ENCODE measurements around the gene HSD11B1L.
A peak's percentile ranks its signal among the peaks of the same experiment; 100 is the strongest.
"Not testable (repeated sequence)": the region's sequence is repeated elsewhere in the genome, so short reads cannot be mapped to it uniquely, and the experiment has no call there.

Gene HSD11B1L

DNA sequence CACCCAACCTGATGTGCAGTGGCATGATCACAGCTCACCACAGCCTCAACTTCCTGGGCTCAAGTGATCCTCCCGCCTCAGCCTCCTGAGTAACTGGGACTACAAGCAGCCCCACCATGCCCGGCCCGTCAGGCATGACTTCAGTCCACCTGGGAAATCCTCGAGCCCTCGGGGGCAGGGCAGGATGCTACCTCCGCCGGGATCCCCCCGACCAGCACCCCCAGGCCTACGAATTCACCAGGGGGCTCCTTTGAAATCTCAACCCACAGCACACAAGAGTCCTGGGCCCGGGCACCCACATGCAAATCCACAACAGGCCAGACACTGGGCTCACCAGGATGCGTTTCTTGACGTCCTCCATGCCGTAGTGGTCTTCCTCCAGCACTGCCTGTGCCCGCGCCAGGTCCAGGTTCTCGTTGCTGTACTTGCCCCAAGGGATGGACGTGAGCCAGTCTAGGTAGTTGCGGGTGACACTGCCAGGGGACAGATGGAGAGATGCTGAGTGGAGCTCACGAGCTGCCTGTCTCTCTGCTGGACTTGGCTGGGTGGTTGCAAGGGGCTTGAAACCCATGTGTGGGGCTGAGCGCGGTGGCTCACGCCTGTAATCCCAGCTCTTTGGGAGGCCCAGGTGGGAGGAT lies 19.7 kb downstream of the HSD11B1L start:
- no peak for DNase-seq (ENCODE audit: low spot score)

DNA sequence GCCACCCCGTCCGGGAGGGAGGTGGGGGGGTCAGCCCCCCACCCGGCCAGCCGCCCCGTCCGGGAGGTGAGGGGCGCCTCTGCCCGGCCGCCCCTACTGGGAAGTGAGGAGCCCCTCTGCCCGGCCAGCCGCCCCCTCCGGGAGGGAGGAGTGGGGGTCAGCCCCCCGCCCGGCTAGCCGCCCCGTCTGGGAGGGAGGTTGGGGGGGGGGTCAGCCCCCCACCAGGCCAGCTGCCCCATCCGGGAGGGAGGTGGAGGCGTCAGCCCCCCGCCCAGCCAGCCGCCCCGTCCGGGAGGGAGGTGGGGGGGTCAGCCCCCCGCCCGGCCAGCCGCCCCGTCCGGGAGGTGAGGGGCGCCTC lies 21.2 kb downstream of the HSD11B1L start:
- DNase-seq (ENCODE audit: low spot score): not testable (repeated sequence)

DNA sequence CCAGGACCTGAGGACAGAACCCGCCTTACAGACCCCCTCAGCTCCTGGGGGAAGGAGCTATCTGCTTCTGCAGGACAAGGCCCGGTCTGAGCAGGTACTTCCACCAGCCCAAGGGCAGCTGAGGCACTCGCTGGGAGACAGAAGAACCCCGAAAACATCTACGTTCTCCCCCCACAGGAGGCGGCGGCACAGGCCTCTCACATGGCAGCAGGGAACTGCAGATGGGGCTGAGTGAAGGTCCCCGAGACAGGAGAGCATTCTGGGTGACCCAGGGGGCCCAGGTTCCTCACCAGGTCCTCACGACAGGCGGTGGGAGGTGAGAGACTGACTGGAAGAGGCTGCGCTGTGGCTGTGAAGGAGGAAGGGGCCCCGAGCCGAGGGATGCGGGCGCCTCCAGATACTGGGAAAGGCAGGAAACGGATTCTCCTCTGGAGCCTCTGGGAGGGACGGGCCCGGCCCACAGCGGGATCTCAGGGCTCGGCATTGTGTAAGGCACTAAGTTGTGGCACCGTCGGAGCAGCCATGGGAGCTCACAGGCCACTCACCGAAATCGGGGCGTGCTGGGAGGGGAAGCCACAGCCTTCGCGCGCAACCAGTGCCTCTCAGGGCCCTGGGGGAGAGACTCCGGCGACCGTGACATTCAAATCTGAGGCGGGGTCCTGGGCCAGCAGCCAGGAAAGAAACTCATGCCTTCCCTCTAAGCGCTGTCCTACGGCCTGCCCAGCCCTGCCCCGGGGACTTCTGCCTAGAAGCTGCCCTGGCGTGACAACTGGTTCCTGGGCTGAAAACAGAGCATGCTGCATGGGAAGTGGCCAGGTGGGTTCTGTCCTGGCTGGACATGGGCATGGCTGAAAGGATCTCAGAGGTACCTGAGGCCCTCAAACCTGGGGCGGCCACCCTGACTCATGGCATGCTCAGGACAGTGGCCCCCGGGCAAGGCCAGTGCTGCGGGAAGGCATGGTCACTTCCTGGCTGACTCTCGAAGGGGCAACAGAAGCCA lies 23.3 kb downstream of the HSD11B1L start:
- DNase-seq (ENCODE audit: low spot score): no peak

DNA sequence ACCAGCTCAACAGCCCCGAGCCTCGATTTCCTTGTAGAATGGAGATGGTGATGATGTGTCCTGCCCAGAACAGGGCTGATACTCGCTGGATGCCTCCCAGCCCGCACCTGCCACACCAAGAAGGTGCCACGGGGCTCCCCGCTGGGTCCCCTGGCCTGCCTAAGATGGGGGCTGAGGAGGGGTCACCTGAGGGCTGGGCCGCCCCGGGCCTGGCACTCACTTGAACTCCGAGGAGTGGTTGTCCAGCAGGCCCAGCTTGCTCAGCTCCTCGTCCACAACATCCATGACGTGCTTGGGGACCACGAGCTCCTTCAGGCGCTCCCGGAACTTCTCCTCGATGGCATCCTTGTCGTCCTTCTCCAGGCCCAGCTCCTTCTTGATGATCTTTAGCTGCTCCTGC lies 24.7 kb downstream of the HSD11B1L start:
- no peak for DNase-seq (ENCODE audit: low spot score)

DNA sequence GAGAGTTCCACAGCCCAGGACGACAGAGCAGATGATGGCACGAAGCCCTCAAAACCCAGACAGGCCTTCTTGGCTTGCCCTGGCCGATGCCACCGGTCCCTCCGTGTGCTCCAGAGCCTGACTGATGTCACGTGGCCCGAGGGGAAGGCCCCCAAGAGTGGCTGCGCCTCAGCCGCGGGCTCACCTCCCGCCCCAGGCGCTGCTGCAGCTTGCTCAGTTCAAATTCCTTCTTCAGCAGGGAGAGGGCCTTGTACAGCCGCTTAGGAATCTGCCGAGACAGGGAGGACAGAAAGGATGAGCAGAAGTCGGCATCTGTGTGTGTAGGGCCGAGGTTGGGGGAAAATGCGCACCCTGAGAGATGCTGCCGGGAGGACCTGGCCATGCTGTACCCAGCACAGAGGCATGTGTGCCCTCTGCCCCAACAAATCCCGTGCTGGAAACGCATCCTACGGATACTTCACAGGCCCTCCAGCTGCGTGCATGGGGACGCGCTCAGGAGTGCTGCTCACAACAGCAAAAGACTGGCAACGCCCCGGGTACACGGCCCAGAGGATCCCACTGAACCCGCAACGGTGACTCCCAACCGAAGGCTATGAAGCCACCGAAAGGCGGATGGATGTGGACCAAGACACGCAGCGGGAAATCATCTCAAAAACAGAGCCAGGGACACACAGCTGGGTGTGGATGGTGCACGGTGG lies 26.2 kb downstream of the HSD11B1L start:
- DNase-seq (ENCODE audit: low spot score): peak; percentile 3

DNA sequence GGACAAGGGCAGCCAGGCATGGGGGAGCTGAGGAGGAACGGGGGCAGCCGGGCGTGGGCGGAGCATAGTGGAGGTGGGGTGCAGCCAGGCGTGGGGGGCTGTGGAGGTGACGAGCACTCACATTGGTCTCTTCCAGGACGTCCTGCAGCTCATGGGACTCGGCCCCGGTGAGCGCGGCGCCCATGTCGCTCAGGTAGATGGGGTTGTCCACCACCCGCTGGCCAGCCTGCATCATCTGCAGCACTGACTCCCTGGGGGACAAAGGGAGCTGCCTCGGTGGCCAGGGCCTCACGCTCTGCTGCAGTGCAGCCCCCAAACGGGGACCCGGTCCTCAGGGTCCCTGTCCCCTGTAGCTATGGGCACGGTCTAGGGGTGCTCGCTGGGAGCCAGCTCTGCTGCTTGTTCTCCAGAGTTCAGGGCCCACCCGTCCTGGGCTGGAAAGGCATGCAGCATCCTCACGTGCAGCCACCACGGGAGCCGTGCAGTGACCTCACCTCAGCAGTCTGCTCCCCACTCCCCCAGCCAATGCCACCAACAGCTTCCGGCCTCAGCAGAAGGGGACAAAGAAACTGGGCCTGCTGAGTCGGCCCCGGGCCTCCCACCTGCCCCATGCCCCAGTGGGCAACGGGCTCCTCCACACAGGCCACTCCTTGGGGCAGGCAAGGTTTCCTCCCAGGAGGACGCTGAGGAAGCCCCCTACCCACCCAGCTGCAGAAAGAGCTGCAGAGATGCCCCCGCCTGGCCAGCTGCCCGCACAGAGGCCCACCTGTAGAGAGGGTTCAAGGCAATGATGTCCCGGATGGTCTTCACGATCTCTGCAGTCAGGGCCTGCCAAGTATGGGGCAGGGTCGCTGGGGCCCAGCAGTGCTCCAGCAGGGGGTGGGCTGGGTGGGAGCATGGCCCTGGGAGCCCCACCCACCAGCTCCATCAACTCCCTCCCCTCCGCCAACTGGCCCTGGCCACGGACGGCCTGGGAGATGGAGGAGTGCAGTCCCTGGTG lies 27.0 kb downstream of the HSD11B1L start:
- DNase-seq (ENCODE audit: low spot score): no peak

DNA sequence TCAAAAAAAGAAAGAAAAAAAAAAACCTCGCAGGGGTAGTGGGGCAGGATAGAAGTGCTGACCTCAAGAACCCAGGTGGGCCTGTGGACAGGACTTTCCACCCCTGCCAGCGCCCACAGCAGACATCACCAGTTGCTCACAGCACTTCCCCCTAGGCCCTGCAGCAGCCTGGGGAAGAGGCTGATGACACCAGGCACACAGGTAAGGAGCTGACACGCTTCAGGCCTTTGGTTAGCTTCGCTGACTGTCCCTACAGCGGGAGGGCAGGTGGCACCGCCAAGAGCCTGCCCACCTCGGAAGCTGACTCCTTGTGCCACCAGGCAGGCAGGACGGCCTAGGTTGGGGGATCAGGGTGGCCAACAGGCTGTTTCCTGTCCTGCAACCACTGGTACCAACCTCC lies 30.2 kb downstream of the HSD11B1L start:
- peak; percentile 7 for DNase-seq (ENCODE audit: low spot score)

DNA sequence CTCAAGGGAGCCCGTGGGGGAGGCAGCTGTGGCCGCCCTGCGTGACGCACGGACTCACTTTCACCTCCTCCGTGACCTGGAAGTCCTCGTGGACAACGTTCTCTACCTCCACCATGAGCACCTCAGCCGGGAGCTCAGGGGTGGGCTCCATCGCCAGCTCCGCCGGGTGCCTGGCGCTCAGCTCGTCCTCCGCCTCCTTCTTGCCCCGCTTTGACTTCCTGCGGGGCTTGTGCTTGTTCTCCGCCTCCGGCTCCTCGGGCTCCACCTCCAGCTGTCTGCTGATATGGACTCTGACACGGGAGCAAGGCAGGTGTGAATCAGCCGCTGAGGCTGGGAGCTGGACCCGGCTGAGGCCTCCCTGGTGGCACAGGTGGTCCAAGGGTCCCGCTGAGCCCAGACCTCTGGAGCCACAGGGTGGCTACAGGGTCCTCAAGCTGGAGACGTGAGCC lies 30.9 kb downstream of the HSD11B1L start:
- DNase-seq (ENCODE audit: low spot score): no peak

DNA sequence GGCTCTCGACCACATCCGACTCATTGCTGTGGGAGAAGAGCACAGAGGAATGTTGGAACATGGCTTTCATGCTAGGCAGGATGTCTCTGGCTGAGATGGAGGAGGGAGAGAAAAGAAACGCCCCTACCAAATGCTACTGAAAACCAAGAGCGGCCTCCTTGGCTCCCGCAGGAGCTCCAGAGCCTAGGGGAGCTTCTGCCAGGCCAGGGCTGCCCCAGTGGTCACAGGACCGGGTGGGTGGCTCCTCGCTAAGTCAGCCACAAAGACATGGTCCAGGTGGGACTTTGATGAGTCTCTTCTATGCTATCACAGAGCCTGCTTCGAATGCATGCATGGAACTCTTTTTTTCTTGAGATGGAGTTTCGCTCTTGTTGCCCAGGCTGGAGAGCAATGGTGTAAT lies 32.4 kb downstream of the HSD11B1L start:
- DNase-seq (ENCODE audit: low spot score): no peak

DNA sequence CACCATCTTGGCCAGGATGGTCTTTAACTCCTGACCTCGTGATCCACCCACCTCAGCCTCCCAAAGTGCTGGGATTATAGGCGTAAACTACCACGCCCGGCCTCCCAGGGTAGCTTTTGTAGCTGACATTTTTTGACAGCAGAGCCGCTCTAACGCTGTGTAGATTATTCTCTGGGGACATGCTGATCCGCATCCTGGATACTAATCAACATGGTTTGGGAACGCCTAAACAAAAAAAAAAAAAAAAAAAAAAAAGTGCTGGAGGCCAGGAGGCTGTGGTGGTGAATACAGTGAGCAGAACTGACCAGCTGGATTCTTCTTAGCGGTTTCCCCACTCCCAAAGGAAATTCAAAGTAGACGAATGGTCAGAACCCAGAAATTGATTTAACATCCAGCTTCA lies 34.0 kb downstream of the HSD11B1L start:
- no peak for DNase-seq (ENCODE audit: low spot score)

DNA sequence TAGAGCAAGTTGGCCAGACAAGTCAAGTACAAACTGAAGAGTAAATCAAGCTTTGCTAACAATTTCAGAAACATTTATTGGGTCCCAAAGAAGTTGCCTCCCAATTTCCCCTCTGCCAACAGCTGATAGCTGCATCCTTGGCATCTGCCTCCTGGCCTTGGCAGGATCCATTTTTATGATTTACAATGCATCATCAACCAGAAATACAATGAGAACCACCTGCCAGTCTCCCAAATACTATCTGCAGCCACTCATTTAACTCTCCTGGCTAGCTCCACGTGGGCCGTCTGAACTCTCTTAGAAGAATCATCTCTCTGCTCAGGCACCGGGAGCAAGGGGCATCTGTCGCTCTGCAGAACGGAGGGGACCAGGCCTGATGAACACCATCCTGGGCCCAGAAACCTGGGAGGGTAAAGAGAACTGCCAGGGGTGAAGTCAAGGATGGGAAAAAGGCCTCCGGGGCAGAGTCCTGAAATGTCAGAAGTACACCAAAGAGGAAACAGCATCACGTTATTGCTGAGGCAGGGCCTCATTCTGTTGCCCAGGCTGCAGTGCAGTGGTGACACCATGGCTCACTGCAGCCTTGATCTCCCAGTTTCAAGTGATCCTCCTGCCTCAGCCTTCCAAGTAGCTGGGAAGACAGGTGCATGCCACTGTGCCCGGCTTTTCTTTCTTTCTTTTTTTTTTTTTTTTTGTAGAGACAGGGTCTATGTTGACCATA lies 36.5 kb downstream of the HSD11B1L start:
- DNase-seq (ENCODE audit: low spot score): no peak

DNA sequence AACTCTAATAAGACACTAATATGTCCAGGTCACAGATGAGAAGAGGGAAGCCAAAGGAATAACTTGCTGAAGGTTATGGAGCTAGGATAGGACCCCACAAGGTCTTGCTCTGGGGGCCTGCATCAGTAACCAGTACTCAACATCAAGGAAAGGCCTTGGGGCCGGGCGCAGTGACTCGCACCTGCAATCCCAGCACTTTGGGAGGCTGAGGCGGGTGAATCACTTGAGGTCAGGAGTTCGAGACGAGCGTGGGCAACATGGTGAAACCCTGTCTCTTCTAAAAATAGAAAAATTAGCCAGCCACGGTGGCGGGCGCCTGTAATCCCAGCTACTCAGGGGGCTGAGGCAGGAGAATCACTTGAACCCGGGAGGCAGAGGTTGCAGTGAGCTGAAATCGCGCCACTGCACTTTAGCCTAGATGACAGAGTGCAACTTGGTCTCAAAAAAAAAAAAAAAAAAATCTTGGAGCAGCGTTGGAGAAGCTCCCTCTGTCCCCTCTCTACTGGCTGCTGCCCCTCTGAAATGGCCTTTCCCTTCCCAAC lies 37.3 kb downstream of the HSD11B1L start:
- DNase-seq (ENCODE audit: low spot score): no peak

DNA sequence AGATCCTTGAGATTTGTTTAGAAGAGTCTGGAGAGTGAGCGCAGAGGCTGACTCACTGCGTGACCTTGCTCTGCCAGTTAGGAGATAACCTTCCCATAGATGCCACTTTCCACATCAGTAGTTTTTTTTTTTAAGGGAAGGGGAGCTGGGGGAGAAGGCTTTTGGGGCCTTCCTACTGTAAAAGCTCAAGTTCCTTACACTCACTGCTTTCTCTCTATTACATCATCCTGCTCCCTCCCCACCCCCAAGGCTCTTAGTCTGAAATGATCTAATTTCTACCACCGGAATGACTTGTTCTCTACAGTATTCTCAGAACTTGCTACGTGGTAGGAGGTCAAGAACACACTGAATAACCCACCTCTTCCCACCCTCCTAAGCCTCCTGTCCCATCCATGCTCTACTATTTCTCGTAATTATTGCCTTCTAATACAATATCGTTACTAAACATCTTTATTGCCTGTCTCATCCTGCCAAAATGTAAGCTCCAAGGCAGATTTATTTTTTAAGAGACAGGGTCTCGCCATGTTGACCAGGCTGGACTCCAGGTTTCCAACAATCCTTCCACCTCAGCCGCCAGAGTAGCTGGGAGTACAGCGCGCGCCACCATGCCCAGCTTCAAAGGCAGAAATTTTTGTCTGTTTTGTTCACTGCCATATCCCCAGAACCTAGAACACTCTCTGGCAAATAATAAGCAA lies 37.9 kb downstream of the HSD11B1L start:
- peak; percentile 79 for DNase-seq (ENCODE audit: low spot score)

DNA sequence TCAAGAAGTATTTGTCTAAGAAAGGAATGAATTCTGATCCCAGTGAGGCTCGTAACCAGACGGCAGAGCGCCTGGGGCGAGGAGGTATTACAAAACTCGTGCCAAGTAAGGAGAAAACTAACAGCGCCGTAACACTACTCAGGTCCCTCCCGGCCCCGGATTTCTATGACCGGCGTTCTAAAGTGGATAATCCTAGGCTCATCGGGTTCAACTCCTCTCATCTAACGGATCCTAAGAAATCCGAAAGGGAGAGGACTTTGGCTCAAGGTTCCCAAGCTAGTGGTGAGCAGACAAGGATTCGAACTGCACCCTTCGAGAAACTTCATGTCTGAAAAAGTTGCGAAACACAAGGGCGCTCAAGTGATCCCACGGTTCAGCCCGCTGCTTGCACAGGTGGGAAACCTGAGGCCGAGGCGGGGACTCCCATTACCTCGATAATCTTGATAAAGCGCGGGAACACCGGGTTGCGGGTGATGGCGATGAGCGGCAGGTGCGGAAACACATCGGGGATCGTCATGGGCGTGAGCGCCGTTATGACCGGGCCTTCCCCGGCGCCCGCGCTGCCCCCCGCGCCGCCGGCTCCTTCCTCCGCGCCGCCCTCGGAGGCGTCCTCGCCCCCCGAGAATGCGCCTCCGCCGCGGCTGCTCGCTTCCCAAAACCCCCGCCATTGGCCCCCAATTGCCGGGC lies 38.6 kb downstream of the HSD11B1L start:
- peak; percentile 65 for DNase-seq (ENCODE audit: low spot score)

DNA sequence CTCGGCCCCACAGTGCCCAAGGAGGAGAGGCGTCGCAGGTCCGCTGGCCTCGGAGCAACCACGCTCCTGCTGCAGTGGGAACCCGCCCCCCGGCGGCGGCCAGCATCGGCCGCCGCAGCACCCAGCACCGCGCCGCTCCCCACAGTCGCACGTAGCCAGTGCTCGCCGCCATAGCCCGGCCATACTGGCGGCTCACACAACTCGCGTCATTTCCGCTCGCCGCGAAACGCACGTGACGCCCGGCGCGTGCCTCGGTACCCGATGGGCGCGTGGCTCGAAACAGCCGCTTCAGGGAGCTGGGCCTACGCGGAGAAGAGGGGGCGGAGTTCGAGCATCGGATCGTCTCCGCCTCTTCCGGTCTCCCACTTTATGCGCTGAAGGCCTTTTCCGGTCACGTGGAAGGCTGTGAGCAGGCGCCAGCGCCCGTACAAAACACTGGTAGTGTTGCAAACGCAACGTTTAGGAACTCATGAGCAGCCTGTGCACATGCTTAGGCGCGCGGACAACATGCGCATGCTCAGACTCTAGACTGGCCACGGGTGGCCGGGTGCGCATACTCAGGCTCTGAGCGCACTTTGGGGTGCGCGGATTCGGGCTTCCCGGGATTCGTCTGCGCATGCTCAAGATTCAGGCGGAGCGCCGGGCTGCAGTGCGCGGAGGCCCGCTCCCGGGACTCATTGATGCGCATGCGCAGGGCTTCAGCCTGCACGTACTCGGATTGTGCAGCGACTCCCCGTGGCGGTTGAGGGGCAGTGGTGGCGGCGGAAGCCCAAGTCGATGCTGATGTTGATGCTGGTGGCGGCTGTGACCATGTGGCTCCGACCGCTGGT lies 39.3 kb downstream of the HSD11B1L start, which contains the start of the genes CATSPERD and LONP1:
Gene CATSPERD, plus strand, starts transcription at position 677 of the 830 bp plus-strand sequence. Its CDS starts 101 bp downstream, at position 778.
Gene LONP1, minus strand, starts transcription at position 186 of the 830 bp plus-strand sequence. Its CDS starts 14 bp downstream, at position 172.
- peak; percentile 99 for DNase-seq (ENCODE audit: low spot score)

DNA sequence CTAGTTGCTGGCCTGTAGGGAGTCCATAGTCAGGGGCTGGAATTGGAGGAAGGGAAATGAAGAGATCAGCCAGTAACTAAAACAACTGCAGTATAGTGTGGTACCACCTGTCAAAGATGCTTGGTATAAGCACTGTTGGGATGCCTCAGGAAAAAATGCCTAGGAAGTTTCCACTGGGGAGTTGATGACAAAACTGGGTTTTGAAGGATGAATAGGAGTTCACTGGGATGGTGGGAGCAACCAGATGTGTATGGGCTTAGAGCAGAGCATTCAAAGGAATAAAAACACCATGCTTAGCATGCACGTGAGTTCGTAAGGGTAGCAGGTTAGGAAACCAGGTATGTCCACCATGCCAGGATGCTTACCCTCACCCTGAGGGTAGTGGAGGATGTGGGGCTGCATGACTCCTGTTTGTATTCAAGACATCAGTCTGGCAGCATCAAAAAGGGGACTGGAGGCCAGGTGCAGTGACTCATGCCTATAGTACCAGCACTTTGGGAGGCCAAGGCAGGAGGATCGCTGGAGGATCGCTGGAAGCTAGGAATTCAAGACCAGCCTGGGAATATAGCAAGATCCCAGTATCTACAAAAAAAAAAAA lies 46.7 kb downstream of the HSD11B1L start:
- no peak for DNase-seq (ENCODE audit: low spot score)

DNA sequence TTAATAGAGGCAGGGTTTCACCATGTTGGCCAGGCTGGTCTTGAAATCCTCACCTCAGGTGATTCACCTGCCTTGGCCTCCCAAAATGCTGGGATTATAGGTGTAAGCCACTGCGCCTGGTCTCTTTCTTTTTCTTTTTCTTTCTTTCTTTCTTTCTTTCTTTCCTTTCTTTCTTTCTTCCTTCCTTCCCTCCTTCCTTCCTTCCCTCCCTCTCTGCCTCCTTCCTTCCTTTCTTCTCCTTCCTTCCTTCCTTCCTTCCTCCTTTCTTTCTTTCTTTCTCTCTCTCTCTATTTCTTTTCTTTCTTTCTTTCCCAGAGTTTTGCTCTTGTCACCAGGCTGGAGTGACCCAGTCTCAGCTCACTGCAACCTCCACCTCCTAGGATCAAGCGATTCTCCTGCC lies 52.3 kb downstream of the HSD11B1L start:
- not testable (repeated sequence) for DNase-seq (ENCODE audit: low spot score)
